ENCODE measurements around the gene WWOX.

Gene WWOX

GRCh38 chr16:79001156-79001967 lies 901.9 kb downstream of the WWOX start:
- no peak for DNase-seq (ENCODE audit: low read depth in 1 of 2, low spot score in 1 of 2)

- no peak for DNase-seq (ENCODE audit: low read depth in 1 of 2, low spot score in 1 of 2)
Measured at GRCh38 chr16:79003026-79003609, 903.7 kb downstream of the WWOX start.

- no peak for DNase-seq (ENCODE audit: low read depth in 1 of 2, low spot score in 1 of 2)
Measured at GRCh38 chr16:79004309-79004708, 904.9 kb downstream of the WWOX start.

GRCh38 chr16:79005096-79005495 lies 905.6 kb downstream of the WWOX start:
- no peak for DNase-seq (ENCODE audit: low read depth in 1 of 2, low spot score in 1 of 2)

GRCh38 chr16:79006206-79006605 lies 906.8 kb downstream of the WWOX start:
- no peak for DNase-seq (ENCODE audit: low read depth in 1 of 2, low spot score in 1 of 2)

- no peak for DNase-seq (ENCODE audit: low read depth in 1 of 2, low spot score in 1 of 2)
Measured at GRCh38 chr16:79006765-79007164, 907.3 kb downstream of the WWOX start.

GRCh38 chr16:79007614-79008013 lies 908.2 kb downstream of the WWOX start:
- DNase-seq (ENCODE audit: low read depth in 1 of 2, low spot score in 1 of 2): peak in 1 of 2 donors; percentile 17

- no peak for DNase-seq (ENCODE audit: low read depth in 1 of 2, low spot score in 1 of 2)
Measured at GRCh38 chr16:79008036-79008868, 908.8 kb downstream of the WWOX start.

GRCh38 chr16:79008869-79009179 lies 909.4 kb downstream of the WWOX start:
- no peak for DNase-seq (ENCODE audit: low read depth in 1 of 2, low spot score in 1 of 2)

- DNase-seq (ENCODE audit: low read depth in 1 of 2, low spot score in 1 of 2): no peak
Measured at GRCh38 chr16:79009896-79010295, 910.4 kb downstream of the WWOX start.

GRCh38 chr16:79011282-79011681 lies 911.8 kb downstream of the WWOX start:
- no peak for DNase-seq (ENCODE audit: low read depth in 1 of 2, low spot score in 1 of 2)

GRCh38 chr16:79012671-79013434 lies 913.4 kb downstream of the WWOX start:
- DNase-seq (ENCODE audit: low read depth in 1 of 2, low spot score in 1 of 2): no peak

- no peak for DNase-seq (ENCODE audit: low read depth in 1 of 2, low spot score in 1 of 2)
Measured at GRCh38 chr16:79013930-79014660, 914.6 kb downstream of the WWOX start.

GRCh38 chr16:79018650-79019429 lies 919.4 kb downstream of the WWOX start:
- no peak for DNase-seq (ENCODE audit: low read depth in 1 of 2, low spot score in 1 of 2)

GRCh38 chr16:79019431-79019830 lies 920.0 kb downstream of the WWOX start:
- DNase-seq (ENCODE audit: low read depth in 1 of 2, low spot score in 1 of 2): no peak

- DNase-seq (ENCODE audit: low read depth in 1 of 2, low spot score in 1 of 2): no peak
Measured at GRCh38 chr16:79021991-79022630, 922.7 kb downstream of the WWOX start.

- no peak for DNase-seq (ENCODE audit: low read depth in 1 of 2, low spot score in 1 of 2)
Measured at GRCh38 chr16:79026117-79026516, 926.7 kb downstream of the WWOX start.

- DNase-seq (ENCODE audit: low read depth in 1 of 2, low spot score in 1 of 2): no peak
Measured at GRCh38 chr16:79036541-79036940, 937.1 kb downstream of the WWOX start.

All from activated CD4-positive, alpha-beta T cell treated with anti-CD3 and anti-CD28 coated beads, Interleukin-2, amount 50 U/mL, for 24 hours (primary cell).